Nephron progenitor cell (in vitro differentiated cells): ENCODE measurements around the gene FRMD4A.

Experiments
- DNase-seq: peaks from one replicate; pipeline ENCODE4 v3.0.0; 2021
- H3K27ac Mint-ChIP-seq: 2 replicates; pipeline ENCODE4 v1.8.0; 2021; ENCODE audit warnings: mild to moderate bottlenecking, moderate library complexity, mixed read lengths
- H3K27me3 Mint-ChIP-seq: 2 replicates; pipeline ENCODE4 v1.8.0; 2021; ENCODE audit warnings: mild to moderate bottlenecking, low read depth, mixed read lengths; ENCODE audit not compliant: poor library complexity
- H3K36me3 Mint-ChIP-seq: 2 replicates; pipeline ENCODE4 v1.8.0; 2021; ENCODE audit warnings: low read depth, mixed read lengths
- H3K4me1 Mint-ChIP-seq: 2 replicates; pipeline ENCODE4 v1.8.0; 2021; ENCODE audit warnings: mixed read lengths
- H3K4me3 Mint-ChIP-seq: 2 replicates; pipeline ENCODE4 v1.8.0; 2021; ENCODE audit warnings: mild to moderate bottlenecking, moderate library complexity, mixed read lengths
- H3K9me3 Mint-ChIP-seq: 2 replicates; pipeline ENCODE4 v1.8.0; 2021; ENCODE audit warnings: mild to moderate bottlenecking, moderate library complexity, mixed read lengths
- TF ChIP-seq, protein P1 (sequence below): fragments of 200-600 bp; sonication (generic); IDR thresholded peaks from 2 replicates; pipeline ENCODE4 v1.5.0; 2021; ENCODE audit warnings: antibody characterized with exemption

Gene FRMD4A

DNA sequence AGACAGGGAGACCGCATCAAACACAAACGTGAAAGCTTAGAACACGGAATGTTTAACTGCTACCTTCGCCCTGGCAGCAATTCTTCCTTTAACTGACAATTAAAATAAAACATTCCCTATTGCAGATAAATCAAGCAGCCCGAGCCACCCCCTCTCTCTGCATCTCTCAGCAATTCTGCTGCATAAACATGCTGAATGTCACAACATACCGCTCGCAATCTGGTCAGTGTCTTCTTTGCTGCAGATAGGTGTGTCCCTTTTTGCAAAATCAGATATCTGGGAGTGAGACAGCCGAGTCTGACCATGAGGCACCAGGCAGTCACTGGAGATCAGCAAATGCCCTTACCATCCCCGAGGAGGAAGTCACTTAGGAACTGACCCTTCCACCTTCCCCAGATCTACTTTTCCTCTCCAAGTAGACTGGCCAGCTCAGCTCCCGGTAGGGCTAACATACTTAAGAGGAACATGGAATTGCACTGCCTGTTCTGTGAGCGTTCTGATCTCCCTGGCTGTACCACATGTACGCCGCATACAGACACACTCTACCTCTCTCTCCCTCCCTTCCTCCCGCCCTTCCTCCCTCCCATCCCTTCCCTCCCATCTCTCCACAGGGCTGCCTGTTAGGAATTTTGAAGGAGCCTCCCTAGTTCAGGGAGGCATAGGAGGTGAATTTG, at the start of gene FRMD4A:
Gene FRMD4A, minus strand, starts transcription at position 537 of the 674 bp plus-strand sequence.
- Mint-ChIP-seq H3K36me3 (no peaks in the 10 kb centered on the region), H3K27me3 (peaks cover 41% of the 10 kb centered on the region), H3K4me1 (peaks cover 52% of the 10 kb centered on the region), H3K27ac (no peak within 1 kb of the TSS), H3K9me3 (no peaks in the 10 kb centered on the region), H3K4me3 (peak within 1 kb of the TSS; percentile 73)
- peak; percentile 16 for DNase-seq
- TF ChIP-seq, protein P1, sequence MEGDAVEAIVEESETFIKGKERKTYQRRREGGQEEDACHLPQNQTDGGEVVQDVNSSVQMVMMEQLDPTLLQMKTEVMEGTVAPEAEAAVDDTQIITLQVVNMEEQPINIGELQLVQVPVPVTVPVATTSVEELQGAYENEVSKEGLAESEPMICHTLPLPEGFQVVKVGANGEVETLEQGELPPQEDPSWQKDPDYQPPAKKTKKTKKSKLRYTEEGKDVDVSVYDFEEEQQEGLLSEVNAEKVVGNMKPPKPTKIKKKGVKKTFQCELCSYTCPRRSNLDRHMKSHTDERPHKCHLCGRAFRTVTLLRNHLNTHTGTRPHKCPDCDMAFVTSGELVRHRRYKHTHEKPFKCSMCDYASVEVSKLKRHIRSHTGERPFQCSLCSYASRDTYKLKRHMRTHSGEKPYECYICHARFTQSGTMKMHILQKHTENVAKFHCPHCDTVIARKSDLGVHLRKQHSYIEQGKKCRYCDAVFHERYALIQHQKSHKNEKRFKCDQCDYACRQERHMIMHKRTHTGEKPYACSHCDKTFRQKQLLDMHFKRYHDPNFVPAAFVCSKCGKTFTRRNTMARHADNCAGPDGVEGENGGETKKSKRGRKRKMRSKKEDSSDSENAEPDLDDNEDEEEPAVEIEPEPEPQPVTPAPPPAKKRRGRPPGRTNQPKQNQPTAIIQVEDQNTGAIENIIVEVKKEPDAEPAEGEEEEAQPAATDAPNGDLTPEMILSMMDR: no peak

DNA sequence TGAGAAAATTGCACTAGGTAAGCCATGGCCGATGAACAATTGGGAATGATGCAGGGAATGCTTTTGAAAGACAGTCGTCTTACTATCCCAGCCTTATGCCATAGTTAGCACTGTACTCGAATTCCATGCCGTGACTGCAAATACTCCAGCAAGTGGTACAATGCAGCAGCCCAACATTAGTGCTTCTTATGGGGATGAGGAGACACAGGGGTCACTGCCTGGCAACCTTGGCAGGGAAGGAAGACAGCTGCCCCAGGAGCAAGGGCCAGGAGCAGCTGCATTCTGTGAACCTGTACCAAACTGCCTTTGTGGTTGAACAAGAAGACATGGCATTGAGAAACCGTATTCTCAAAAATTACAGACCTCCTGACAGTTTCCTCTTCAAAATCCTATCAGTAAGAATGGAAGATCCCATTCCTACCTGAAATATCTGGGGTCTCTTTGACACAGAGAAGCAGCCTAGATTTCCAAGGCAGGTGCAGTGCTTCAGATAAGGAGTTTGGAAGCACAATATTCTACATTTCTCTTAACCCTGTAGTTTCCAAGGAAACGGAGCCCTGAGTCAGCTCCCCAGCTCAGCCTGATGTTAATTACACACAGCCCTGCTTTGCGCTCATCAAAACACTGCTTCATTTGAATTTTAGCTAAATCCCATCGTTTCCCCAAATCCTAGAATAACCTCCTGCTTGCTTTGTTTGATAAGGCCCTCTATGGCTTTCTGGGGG, 49.0 kb upstream of the FRMD4A start:
- Mint-ChIP-seq H3K4me1 (peaks cover 8% of the 10 kb centered on the region), H3K36me3 (no peaks in the 10 kb centered on the region), H3K9me3 (peaks cover 13% of the 10 kb centered on the region), H3K27me3 (no peaks in the 10 kb centered on the region), H3K27ac (no peak overlapping the region), H3K4me3 (no peak overlapping the region)
- DNase-seq: no peak
- TF ChIP-seq, protein P1: no peak

DNA sequence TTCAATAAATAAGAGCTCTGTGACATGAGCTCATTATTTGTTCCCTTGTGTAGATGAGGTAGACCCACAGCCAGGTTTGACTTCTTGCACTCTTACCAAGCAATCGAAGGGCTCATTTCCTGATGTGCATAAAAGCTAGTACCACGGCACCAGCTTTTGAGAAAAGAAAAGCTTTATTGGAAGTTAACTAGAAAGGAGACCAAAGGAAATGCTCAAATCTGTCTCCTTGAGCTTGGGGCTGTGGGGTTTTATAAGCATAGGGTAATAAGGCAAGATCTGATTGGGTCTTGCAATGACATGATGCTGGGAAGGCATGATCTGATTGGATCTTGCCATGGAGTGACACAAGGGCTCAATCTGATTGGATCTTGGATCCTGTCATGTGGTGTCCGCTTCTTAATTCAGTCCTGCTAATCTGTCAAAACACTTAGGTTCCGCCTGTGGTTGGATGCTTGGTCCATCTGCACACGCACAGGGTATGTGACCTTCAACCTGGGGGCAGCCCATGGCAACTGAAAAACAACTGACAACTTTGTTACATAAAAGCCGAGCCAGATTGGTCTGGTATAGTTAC, 47.8 kb upstream of the FRMD4A start:
- Mint-ChIP-seq H3K36me3 (no peaks in the 10 kb centered on the region), H3K4me1 (peaks cover 8% of the 10 kb centered on the region), H3K27ac (no peak overlapping the region), H3K4me3 (no peak overlapping the region), H3K9me3 (peaks cover 13% of the 10 kb centered on the region), H3K27me3 (no peaks in the 10 kb centered on the region)
- TF ChIP-seq, protein P1: no peak
- DNase-seq: no peak

DNA sequence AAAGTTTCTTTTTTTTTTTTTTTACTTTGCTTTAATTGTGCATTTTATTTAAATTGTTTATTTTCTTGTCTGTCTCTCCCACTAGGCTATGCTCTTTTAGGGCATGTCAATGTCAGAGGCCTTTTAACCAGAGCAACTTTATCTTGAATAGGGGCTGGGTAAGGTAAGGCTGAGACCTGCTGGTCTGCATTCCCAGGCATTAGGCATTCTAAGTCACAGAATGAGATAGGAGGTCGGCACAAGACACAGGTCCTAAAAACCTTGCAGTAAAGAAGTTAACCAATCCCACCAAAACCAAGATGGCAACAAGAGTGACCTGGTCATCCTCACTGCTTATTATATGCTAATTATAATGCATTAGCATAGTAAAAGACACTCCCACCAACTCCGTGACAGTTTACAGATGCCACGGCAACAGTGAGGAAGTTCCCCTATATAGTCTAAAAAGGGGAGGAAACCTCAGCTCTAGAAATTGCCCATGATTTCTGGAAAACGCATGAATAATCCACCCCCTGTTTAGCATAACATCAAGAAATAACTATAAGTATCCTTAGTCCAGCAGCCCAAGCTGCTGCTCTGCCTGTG, 47.0 kb upstream of the FRMD4A start:
- H3K36me3 Mint-ChIP-seq: no peaks in the 10 kb centered on the region
- no peak for DNase-seq
- H3K9me3 Mint-ChIP-seq: peaks cover 13% of the 10 kb centered on the region
- TF ChIP-seq, protein P1: no peak
- no peak overlapping the region for H3K27ac Mint-ChIP-seq
- no peak overlapping the region for H3K4me3 Mint-ChIP-seq
- no peaks in the 10 kb centered on the region for H3K27me3 Mint-ChIP-seq
- H3K4me1 Mint-ChIP-seq: peaks cover 13% of the 10 kb centered on the region

DNA sequence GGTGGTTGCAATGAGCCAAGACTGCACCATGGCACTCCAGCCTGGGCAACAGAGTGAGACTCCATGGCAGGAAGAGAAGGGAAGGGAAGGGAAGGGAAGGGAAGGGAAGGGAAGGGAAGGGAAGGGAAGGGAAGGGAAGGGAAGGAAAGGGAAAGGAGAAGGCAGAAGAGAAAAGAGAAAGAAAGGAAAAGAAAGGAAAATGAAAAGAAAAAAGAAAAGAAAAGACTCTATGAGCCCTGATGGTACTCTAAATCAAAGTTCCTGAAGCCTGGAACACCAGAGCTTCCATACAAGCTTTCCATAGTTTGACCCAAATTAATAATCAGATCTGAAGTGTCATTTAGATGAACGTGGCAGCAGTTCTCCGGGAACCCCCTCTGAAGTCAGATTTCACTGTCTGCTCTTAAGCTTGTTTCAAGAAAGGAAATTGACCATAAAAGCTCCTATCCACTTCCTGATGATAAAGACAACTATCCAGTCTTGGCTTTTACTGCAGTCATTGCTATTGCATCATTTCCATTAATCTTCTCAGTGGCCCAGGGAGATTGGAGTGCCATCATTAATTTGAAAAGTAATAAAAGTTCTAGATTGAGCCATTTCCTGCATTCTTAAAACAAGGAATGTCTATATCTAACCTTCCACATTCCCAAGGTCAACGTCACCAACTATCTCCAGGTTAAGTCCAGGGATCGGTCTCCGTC, 44.2 kb upstream of the FRMD4A start:
- Mint-ChIP-seq H3K27ac (no peak overlapping the region), H3K9me3 (peaks cover 20% of the 10 kb centered on the region), H3K27me3 (peaks cover 5% of the 10 kb centered on the region), H3K36me3 (no peaks in the 10 kb centered on the region), H3K4me3 (no peak overlapping the region), H3K4me1 (peaks cover 30% of the 10 kb centered on the region)
- TF ChIP-seq, protein P1: no peak
- DNase-seq: no peak
